GM18873 (cell line): ENCODE measurements around the gene GSTA1.
"Not testable (repeated sequence)": the region's sequence is repeated elsewhere in the genome, so short reads cannot be mapped to it uniquely, and the experiment has no call there.

Source experiments
- ATAC-seq: cut with Tn5 transposase; IDR thresholded peaks from one replicate; pipeline ENCODE4 v1.9.1; 2021; ENCODE audit warnings: mild to moderate bottlenecking, moderate library complexity, moderate number of reproducible peaks; ENCODE audit not compliant: unreplicated experiment, low FRiP score

GSTA1 gene

DNA sequence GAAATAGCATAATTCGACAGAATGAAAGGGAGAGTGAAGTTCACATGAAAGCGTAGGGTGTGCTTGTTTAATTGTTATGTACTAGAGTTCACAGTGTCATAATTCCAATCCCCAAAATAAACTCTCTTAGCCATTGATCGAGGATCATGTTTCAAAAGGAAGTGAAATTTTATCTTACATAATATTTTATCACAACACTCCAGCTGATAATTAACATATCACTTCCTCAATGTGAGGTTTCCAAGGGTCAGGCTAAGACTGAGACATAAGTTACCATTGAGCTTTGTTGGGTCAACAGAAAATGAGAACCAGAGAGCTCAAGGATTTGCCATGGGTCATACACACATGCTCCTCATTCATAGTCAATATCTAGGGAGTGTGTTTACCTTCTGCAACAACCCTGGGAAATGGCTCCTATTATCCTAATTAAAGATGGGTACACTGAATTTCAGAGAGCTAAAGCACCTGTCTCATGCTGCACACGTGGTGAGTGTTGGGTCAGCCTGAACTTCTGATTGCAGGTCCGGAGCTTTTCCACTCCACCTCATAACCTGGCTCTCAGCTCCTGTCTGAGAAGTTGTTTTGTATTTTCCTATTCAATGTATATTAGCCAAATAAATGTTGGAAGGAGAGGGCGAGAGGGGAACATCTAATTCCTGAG is 43.4 kb downstream of the GSTA1 start:
- no peak for ATAC-seq

DNA sequence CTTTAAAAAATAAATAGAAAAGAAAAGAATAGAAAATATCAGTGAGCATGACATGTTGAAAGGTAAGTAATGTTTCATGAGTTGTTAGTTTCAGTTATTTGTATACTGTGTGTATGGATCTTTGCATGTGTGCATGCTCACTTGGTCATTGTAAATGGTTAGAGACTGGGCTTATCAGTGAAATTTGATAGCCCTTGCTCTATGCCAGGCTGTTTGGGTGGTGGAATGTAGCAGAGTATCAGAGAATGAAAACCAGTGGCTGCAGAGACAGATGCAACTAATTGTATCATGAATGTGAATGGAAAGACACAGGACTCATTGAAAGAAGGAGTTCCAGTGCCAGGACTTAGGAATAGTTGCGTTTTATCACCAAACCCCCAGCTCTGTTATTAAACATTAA is 44.5 kb downstream of the GSTA1 start:
- no peak for ATAC-seq

DNA sequence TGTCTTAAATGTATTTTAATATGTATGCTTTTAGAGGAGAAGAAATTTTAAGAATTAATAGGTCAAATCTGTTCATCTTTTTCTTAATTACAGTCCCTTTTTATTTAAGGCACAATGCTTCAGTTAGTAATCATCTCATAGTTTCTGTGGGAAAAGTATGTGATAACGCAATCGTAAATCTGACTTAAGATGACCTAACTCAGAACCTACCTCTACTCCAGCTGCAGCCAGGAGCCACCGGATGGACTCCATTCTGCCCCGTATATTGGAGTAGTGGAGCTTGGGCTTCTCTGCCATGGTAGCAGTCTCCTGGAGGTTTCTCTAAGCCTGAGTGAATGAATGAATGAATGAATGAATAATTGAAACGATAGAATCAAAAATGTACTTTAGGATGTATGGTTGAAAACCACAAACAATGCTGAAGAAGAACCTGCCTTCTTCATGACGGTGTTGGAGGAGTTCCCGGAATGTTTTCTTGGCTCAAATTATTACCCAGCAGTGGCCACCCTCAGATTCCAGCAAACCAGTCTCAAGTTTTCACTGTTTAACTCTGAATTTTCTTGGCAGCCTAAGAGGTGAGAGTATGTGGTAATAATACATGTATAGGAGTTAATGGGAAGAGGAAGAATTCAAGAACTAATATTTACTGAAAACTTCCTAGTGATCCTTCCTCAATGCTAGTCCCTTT is 45.8 kb downstream of the GSTA1 start:
- ATAC-seq: not testable (repeated sequence)

DNA sequence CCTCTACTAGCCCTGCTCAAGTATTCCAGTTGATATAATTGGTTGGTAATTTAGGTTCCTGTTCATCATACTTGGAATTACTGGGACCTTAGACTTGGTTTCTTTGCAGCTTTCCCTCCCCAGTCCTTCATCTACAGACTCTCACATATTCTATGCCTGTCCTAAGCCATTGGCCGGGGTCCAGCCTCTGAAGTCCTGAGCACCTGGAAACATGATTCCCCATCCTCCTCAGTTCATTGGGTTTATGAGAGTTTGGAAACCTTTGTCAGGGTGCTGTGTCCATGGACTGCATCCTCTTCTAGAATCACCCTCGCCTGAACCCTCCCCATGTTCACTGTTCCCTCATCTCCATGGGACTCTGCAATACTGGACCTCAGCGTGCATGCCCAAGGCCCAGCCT is 49.2 kb downstream of the GSTA1 start:
- no peak for ATAC-seq

DNA sequence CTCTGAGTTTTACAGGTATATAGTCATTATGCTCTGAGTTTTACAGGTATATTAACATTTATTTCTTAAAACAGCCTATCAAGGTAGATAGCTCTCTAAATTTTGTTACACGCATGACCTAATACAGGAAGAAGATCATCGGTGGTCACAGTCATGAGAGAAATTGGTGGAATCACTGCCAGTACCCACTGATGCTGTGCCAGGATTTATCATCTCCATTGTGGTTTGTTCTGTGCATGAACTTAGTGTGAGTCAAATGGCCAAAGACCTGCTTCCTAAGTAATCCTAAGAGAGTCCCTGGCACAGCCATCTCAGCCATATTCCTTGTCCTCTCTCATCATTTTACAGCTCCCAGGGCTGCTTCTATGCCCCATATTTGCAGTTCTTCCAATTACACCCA is 50.5 kb downstream of the GSTA1 start:
- ATAC-seq: not testable (repeated sequence)

DNA sequence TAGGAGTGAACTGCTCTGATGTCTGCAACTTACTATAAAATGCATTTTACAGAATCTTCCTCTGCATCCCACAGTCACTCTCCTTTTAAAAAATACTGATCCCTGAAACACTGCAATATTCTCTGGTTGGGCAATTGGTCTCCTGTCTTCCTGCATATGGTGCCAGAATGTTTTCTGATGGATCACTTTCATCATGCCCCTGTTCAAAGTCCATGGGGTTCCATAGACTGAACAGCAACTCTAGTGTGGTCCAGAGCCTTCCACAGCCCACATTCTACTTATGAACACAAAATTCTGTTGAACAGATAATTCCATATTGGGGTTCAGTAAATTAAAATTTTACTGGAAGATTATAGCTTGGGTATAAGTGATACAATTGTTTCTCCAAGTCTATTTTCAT is 51.3 kb downstream of the GSTA1 start:
- no peak for ATAC-seq

- ATAC-seq: no peak
Measured at GRCh38 chr6:52749556-52750152, 54.0 kb downstream of the GSTA1 start.

GRCh38 chr6:52747301-52747700 is 56.3 kb downstream of the GSTA1 start:
- not testable (repeated sequence) for ATAC-seq

DNA sequence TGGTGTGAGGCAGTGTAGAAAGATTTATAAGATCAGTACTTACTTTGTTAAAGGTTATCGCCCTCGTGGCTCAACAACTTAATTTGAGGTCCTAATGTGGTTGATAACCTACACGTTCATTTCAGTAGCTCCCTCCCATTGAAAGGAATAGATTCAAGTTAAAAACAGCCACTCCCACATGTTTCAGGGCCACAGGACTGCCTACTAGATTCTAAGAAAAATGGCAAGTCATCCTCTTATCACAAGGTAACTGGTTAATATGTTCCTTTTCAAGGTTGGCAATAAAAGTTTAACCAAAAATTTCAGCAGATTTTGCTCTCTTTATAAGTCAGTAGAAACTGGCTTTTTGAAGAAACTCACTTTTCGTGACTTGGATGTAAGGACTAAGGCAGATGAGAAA is 57.4 kb downstream of the GSTA1 start:
- ATAC-seq: no peak

DNA sequence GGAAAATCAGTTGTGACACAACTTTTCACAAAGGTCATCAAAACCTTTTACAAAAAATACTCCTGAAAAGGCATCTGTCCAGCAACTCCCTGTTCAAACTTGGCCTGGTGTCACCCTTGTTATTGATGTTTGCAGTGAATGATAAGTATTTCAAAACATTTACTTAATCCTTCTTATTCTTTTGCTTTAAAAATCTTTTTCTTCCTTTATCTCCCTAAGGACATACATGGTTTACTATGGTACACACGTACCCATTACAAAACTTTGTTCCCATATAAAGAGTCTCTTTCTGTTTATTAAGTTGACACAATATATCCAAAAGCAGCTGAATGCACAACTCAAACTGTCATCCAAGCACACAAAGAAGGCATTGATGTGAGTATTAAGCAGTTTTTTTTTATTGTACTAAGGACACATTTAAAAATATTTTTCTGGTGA is 57.8 kb downstream of the GSTA1 start:
- no peak for ATAC-seq

DNA sequence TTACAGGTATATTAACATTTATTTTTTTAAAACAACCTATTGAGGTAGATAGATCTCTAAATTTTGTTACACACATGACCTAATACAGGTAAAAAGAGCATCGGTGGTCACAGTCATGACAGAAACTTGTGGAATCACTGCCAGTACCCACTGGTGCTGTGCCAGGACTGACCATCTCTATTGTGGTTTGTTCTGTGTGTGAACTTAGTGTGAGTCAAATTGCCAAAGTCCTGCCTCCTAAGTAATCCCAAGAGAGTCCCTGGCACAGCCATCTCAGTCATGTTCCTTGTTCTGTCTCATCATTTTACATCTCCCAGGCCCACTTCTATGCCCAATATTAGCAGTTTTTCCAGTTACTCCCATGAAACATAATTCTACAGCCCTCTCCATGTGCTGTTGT is 61.7 kb downstream of the GSTA1 start:
- no peak for ATAC-seq
